RWPE1 (cell line): ENCODE results near the gene CCDC152.
"Not testable (repeated sequence)": the region's sequence is repeated elsewhere in the genome, so short reads cannot be mapped to it uniquely, and the experiment has no call there.

ENCODE experiments used
- CTCF ChIA-PET: fragments of 350-600 bp; sonication (Branson Sonifier 250); formaldehyde crosslinking; extraction: SDS; loops from one replicate; lab custom pipeline; 2021; lab: Yijun Ruan, JAX
- POLR2A ChIA-PET: fragments of 400-600 bp; formaldehyde crosslinking; extraction: SDS; loops from one replicate; lab custom pipeline; 2020; ENCODE audit warnings: antibody characterized with exemption; ENCODE audit not compliant: low non-redundant PET; lab: Yijun Ruan, JAX
- DNase-seq: peaks from one replicate; pipeline ENCODE4 v3.0.0; 2012; ENCODE audit warnings: low spot score
- H3K27ac ChIP-seq: fragments of 450-650 bp; 2 replicates; pipeline ENCODE4 v1.5.1; 2017
- TF ChIP-seq, protein P1 (sequence below): fragments of 450-650 bp; conservative IDR thresholded peaks from 2 replicates; pipeline ENCODE4 v1.5.1; 2017; ENCODE audit warnings: low read depth, mild to moderate bottlenecking

CCDC152 gene

DNA sequence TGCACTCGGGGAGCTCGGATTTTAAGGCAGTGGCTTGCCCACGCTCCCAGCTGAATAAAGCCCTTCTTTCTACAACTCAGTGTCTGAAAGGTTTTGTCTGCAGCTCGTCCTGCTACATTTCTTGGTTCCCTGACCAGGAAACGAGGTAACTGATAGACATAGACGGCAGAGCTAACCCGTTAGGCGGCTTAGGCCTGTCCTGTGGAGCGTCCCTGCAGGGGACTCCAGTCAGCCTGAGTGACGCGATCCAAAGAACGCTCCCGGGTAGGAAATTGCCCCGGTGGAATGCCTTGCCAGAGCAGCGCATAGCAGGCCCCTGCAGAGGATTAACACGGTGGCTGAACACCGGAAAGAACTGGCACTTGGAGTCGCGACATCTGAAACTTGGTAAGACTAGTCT is 56.9 kb downstream of the CCDC152 start:
- no peak overlapping the region for H3K27ac ChIP-seq
- POLR2A ChIA-PET, result no interaction called here
- TF ChIP-seq, protein P1, sequence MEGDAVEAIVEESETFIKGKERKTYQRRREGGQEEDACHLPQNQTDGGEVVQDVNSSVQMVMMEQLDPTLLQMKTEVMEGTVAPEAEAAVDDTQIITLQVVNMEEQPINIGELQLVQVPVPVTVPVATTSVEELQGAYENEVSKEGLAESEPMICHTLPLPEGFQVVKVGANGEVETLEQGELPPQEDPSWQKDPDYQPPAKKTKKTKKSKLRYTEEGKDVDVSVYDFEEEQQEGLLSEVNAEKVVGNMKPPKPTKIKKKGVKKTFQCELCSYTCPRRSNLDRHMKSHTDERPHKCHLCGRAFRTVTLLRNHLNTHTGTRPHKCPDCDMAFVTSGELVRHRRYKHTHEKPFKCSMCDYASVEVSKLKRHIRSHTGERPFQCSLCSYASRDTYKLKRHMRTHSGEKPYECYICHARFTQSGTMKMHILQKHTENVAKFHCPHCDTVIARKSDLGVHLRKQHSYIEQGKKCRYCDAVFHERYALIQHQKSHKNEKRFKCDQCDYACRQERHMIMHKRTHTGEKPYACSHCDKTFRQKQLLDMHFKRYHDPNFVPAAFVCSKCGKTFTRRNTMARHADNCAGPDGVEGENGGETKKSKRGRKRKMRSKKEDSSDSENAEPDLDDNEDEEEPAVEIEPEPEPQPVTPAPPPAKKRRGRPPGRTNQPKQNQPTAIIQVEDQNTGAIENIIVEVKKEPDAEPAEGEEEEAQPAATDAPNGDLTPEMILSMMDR, result no peak
- CTCF ChIA-PET, result no interaction called here
- DNase-seq, result no peak

DNA sequence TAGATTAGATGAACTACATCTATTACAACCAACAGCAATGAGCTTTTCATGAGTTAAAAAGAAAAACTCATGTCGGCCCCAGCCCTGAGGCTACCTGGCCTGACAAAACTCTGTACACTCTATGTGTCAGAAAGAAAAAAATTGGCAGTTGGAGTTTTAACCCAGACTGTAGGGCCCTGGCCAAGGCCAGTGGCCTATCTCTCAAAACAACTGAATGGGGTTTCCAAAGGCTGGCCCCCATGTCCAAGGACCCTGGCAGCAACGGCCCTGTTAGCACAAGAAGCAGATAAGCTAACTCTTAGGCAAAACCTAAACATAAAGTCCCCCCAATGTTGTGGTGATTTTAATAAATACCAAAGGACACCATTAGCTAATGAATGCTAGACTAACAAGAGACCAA is 59.9 kb downstream of the CCDC152 start:
- DNase-seq, POLR2A ChIA-PET, H3K27ac ChIP-seq, CTCF ChIA-PET: not testable (repeated sequence)

DNA sequence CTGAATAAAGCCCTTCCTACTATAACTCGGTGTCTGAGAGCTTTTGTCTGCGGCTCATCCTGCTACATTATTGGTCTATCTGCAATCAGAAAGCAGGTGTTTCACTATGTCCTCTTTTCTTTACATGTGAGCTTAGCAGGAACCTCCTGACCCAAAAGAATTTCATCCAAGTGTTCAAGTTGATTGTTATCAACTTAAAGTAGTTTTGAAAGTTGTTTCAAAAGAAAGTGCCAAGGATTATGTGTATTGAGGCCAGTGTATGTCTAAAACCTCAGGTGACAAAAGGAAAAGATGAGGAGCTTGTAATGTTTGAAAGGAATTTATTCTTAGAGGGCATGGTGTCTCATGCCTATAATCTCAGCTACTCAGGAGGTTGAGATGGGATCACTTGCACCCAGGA is 63.1 kb downstream of the CCDC152 start:
- no peak overlapping the region for H3K27ac ChIP-seq
- ChIA-PET CTCF (no interaction called here), POLR2A (no interaction called here)
- TF ChIP-seq, protein P1, result no peak
- no peak for DNase-seq

DNA sequence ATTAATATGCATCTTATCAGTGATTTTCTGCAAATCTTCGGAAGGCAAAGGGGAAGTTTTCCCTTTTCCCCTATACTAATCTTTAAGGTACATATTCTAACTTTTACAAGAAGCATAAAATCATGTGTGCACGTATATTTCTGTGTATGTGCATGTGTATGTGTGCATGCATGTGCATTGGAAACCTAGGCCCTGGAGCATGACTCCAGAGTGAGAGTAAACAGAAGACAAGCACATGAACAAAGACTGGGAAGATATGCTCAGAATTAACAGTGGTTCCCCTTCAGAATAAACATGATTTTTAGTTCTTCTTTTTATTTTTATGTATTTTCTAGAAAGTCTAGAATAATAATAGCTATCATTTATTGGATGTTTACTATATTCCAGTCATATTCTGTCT is 65.9 kb downstream of the CCDC152 start:
- CTCF ChIA-PET, result interaction anchor here (0.8 kb wide), 1 partner anchor 51 kb away, joined by 3 read pairs; no protein-coding TSS in a partner anchor
- TF ChIP-seq, protein P1, result no peak
- POLR2A ChIA-PET, result no interaction called here

DNA sequence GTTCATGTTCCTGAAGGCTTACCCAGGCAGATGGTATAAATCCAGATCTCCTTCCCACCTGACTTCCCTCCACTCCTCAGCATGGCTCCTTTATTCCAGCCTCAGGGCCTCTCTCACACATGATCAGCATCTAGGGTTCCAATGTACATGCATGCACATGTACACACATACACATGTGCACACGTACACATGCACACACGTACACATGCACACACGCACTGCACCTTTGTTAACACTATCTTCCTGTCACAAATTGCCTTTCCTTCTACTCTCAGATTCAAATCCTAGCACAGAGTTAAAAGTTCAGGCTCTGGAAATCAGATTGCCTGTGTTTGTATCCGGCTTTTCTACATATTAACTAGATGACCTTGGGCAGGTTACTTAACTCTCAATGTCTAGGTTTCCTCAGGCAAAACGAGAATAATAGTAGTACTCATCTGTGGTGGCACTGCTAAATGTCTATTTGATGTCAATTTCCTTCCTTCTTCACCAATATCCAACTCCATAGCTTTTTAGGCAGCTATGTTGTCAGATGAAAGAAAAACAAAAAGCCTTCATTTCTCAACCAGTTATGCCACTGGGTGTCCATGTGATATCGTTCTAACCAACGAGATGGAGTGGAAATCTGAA is 67.8 kb downstream of the CCDC152 start:
- DNase-seq, result no peak
- TF ChIP-seq, protein P1, result no peak
- H3K27ac ChIP-seq, result no peak overlapping the region
- POLR2A ChIA-PET, result no interaction called here
- CTCF ChIA-PET, result interaction anchor here (0.7 kb wide), 1 partner anchor 833 kb away, joined by 3 read pairs; no protein-coding TSS in a partner anchor

More for the DNA sequence above, 65.9 kb downstream of the CCDC152 start:
- DNase-seq, result no peak
- no peak overlapping the region for H3K27ac ChIP-seq

DNA sequence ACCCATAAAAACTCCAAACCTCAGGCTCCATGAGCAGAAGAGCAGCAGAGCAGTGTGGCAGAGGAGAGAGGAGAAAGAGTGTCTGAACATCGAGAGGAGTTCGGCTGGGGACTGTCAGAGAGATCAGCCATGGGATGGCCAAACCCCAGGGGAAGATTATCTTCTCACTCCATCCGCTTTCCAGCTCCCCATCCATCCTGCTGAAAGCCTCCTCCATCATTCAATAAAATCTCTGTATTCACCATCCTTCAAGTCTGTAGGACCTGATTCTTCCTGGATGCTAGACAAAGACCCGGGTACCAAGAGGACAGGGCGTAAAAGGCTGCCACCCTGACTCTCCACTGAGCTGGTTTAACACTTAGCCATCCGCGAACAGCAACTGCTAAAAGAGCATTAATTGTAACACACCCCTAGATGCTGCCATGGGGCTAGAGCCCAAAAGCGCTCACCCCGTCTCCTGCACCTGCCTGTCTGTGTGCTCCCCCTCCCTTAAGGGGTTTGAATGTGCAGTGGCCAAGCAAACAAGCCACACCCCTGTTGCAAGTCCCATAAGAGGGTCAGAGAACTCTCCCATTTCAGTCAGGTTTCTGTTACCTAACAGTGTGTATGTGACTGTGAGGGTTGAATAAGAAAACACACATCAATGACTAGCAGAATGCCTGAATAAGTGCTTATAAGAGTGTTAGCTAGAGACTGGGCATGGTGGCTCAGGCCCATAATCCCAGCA is 69.0 kb downstream of the CCDC152 start:
- ChIA-PET POLR2A (no interaction called here), CTCF (no interaction called here)
- no peak for DNase-seq
- no peak overlapping the region for H3K27ac ChIP-seq
- TF ChIP-seq, protein P1, result no peak
